HG03521 (cell line): ENCODE data around the gene BCAR3.
"Not testable (repeated sequence)": the region's sequence is repeated elsewhere in the genome, so short reads cannot be mapped to it uniquely, and the experiment has no call there.

Experiments
- ATAC-seq: cut with Tn5 transposase; IDR thresholded peaks from one replicate; pipeline ENCODE4 v1.9.1; 2021; ENCODE audit warnings: mild to moderate bottlenecking, moderate library complexity; ENCODE audit not compliant: unreplicated experiment

BCAR3 gene

DNA sequence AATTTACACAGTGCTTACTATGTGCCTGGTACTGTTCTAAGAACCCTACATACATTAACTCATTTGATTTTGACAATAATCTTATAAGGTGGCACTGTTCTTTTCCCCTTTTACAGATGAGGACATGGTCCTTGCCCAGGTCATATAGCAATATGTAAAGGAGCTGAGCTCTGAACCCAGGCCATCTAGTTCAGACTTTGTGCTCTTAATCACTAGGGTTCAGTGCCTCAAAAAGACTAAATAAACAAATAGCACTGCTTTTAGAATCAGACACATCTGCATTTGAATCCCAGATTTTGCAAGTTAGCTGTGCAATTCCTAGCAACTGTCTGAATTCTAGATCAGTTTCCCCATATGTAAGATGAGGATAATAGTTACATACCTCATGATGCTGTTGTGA is 8.7 kb upstream of the BCAR3 start:
- ATAC-seq = no peak

DNA sequence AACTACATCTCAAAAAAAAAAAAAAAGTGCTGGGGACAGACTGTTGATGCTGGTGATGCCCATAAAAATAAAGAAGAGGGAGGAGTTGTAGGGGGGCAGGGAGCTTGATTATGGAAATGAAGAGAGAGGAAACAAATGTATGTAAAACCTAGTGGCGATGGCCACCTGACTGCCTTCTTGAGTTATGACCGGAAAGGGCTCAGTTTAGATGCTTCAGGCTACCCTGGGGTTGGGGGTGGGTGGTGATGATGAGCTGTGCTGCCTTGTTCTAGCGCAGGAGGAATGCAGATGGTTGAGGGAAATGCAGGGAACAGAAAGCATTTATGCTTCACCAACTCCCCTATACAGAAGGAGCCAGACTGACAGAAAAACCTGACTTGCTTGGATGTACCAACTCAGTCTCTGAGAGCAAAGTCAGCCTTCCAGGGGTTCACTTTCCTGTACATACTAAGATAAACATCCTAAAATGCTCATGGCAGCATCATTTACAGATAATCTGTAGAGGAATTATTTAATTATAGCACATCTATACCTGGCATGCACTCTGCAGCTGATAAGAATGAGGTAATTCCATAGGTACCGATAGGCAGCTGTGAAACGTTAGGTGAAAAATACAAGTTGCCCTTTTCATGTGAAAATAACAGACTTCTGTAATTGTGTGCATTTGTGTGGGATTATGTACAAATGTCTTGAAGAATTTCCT is 8.0 kb upstream of the BCAR3 start:
- no peak for ATAC-seq

DNA sequence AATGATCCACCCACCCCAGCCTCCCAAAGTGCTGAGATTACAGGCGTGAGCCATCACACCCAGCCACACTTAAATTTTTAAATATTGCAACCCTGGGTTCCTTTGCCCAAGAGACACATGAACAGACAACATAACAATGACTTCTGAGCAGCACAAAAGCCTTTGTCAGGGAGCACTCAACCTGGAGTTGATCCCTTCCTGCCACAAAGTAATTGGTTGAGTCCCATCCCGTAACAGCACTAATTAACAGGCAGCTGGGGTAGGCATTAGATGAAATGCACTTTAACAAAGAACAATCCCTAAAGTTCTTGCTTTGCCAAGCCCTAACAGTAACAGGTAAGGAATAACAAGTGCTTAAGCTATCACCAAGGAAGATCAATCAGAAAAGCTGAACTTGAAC is 5.9 kb upstream of the BCAR3 start:
- ATAC-seq = no peak

DNA sequence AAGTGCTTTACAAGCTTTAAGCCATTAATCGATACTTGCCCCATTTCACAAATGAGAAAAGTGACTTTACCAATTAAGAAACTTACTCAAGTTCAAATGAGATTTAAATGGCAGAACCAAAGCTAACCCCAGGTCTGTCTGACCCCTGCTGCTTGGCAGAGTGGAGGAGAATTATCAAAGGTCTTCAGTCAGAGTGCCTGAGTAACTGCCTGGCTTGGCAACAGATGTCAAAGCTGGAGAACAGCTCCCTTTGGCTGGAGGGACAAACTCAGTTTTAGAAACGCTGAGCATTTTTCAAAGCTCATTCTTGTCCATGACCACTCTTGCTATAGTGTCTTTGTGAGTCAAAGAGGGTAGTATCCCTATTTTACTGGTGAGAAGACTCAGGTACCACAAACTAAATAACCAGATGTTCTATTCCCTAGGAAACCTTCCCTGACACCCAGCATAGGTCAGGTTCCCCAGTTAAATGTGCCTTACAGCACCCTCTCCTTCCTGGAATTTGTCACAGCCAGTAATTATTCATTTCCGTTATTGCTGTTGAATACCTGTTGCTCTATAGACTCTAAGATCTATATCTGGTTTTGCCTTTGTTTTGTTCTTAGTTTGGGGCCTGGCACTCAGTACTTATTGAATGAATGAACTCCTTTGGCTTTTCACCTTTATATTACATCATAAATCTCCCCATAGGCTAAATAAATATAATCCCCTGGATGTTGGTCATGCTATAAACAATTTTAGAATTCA is 5.0 kb upstream of the BCAR3 start:
- ATAC-seq = no peak

DNA sequence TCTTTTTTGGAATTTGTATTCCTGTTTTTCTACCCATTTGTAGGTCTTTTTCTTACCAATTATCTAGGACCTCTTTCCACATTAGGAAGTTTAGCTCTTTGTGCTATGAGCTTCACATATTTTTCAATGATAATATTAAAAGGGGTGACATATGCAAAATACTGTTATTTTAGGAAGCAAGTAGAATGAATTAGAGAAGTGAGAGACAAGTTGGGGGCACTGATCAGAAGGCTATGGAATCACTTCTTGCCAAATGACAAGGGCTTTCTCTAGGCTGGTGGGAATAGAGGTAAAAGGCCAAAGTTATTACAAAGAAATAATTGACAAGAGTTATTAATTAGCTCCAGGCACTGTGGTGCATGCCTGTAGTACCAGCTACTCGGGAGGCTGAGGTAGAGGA is 4.3 kb upstream of the BCAR3 start:
- no peak for ATAC-seq

DNA sequence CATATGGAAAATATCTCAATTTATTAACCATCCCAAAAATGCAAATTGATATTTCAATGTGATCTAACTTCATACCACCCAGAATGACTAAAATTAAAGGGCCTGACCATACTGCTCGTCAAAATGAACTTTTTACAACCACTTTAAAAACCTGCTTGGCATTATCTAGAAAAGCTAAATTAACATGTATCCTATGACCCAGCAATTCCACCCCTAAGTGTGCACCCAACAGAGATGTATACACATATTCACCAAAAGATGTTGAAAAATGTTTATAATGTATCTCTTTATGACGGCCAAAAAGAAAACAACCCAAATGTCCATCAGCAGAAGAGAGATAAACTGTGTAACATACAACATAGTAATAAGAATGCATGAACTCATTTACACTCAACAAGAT is 1.6 kb upstream of the BCAR3 start:
- ATAC-seq = no peak

DNA sequence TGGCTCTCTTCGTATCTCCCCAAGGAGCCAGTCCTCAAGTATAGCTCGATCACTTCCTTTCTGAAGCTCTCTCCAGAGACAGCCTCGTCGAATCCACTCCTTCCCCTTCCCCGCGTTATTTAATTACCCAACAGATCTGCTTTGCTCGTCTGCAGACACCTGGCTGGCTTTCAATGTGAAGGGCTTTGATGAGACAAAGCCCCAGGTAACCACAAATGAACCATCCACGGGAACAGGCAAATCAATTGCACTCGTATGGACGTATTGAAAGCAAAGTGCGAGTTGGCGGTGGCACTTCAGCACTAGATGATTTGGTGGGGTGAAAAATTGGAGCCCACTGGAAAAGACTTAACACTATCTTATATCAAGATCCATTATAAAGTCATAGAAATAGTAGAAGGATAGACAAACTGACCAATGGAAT is 364 bp upstream of the BCAR3 start:
- ATAC-seq = no peak

DNA sequence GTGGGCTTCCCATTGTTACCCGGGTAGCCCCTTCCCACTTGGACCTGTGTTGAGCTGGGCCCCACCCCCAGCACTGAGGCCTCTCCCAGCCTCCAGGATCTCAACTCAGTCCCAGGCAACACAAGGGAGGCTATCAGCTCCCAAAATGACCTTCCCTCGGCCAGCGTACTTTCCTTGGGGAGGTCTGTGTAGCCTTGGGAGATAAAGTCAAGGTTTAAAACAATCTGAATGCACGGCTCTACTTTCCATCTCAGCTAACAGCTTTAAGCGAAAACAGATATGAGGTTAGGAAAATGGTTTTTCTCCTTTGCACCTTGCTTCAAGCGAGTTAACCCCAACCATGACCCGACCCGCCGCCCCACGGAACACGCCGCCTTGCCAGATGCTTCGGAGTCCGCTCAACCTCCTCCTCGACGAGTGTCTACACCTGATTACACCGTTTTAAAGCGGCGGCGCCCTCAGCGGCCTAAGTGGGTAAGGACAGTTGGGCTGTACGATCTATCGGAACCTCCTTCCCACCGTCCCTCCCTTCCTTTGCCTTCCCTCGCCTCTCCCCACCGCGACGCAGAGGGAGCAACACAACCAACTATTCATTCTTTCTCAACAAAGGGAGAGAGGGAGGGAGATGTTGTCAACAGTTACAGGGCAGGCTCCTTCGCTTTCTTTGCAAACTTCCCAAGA is 1.1 kb downstream of the BCAR3 start:
- ATAC-seq = peak; percentile 76

DNA sequence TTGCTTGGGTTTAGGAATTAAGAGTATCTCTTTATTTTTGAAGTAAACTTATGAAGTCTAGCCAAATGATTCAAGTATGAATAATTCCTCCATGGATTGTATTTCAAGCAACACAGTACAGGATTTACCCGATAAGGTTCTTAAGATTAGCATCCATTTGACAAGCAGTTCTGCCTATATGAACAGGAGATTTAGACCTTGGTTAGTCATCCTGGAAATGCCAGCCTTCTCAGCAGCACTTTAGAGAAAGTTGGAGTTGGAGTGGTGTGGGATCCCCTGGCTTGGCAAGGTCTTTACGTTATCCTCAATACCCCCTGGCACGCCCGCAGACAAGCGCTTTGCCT is 1.6 kb downstream of the BCAR3 start:
- no peak for ATAC-seq

DNA sequence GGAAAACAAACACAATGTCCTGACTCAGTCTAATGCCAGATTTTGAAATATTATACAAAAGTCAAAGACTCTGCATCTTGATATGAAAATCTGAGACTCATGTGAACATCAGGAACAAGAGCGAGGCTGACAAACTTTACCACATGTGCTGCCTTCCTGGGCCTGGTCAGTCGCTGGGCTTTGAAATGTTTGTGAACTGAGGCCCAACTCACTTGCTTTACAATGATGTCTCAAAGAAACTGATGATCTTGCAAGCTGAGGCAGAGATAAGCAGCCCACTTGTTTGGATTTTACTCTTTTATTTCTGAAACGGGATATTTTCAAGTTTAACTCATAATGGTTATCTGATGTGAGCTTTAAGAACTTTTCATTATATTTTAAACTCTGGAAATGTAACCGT is 2.1 kb downstream of the BCAR3 start:
- ATAC-seq = no peak

DNA sequence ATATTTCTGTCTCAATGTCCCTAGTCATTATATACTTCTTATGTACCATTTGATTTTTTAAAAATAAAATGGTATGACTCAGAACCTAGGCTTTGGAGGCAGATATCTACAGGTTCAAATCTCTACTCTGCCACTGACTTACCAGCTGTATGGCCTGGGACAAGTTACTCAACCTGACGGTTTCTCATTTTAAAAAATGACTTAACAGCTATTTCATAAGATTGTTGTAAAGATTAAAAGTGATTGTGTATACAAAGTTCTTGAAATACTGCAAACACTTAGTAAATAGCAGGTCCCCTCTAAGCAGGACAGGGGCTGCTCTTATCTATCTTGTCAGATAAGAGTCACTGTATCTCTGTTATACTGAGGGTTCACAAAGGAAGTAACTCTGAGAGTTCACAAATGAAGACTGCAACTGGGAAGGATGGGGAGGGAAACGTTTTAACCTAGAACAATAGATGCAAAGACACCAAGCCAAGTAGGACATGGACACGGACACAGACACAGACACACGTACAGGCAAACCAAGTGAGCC is 2.6 kb downstream of the BCAR3 start:
- no peak for ATAC-seq

DNA sequence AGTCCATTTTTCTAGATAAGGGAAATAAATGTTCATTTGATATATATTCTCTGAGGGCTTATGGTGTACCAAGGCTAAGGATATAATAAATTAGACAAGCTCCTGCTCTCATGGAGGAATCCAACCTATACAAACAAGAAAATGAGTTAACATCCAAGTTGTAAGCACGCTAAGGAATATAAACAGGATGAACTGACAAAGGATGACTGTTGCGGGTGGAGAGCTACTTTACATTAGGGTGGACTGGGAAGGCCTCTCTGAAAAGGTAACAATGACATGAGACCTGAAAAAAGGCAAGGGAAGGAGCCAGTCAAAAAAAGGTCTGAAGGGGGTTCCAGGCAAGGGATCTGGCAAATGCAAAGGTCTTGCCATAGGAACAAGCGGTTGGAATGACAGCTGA is 3.1 kb downstream of the BCAR3 start:
- no peak for ATAC-seq

DNA sequence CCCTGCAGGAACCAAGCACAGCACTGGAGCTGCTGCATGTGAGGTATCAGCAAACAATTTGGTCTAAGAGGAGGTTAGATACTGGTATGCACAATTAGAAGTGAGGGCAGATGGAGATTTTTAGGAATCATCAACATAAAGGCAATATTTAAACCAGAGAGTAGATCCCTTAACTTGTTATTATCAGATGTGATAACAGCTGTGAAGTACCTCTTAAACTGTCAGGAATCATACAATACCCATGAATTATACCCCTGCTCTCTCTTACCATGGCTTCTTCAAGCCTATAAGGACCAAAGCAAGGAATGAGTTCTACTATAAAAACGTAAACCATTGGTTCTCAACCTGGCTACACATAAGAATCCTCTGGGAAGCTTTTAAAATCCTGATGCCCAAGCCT is 3.9 kb downstream of the BCAR3 start:
- ATAC-seq = no peak

DNA sequence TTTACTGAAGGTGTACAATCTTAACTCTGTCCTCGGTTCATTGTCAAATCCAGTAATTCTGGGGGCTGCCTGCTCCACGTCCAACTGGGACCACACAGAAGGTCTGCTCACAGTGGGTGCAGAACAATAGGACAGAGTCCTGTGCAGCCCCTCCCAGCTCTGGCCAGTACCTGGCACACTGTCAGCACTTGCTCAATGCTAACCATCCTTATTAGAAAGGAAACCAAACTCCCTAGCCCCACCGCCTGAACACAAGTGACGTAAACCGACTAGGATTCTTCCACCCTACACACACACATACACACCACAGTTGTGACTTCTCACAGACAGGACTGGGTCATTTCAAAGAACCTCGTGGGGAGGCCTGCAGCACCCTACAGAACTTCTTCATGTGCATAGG is 5.2 kb downstream of the BCAR3 start:
- no peak for ATAC-seq

DNA sequence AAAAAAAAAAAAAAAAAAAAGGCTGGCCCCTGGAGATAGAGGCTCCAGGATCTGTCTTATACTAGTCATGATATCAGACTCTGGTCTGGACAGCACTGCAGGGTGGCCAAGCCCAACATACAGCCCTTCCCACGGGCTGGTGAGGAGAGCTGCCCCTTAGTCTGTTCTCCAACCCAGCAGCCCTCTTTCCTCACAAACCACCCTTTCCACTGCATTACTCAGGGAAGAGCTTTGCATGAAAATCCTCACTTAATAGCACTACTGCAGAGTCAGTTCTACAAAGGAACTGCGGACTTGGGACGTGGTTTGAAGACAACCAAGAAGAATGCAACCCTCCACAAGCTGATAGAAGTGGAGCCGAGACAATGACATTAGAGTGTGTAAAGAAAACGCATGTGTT is 5.7 kb downstream of the BCAR3 start:
- no peak for ATAC-seq

DNA sequence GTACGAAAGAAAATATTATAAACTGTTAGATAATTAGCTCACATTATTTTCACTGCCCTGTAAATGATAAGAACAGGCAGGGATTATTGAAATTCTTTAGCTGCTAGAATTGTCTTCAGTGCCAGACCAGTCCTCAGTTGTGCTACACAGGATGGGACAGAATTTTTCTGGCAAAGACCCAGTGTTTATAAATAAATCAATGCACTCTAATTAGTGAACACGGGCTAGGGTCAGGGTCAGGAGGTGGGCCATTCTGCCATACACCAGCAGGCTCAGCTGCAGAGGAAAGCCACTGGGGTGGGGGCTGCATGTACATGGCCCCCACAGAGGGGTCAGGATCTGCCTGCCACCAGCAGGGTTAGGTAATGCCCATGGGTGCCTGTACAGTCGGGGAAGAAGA is 6.4 kb downstream of the BCAR3 start:
- no peak for ATAC-seq

DNA sequence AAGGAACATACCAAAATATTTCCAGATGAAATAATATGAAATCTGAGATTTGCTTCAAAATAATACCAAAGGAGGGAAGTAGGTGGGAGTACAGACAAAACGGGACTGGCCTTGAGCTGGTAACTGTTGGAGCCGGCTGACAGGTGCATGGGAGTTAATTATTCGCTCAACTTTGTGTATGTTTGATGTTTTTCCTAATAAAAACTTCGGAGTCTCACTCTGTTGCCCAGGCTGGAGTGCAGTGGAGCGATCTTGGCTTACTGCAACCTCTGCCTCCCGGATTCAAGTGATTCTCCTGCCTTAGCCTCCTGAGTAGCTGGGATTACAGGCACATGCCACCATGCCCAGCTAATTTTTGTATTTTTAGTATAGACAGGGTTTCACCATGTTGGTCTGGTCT is 7.6 kb downstream of the BCAR3 start:
- not testable (repeated sequence) for ATAC-seq

DNA sequence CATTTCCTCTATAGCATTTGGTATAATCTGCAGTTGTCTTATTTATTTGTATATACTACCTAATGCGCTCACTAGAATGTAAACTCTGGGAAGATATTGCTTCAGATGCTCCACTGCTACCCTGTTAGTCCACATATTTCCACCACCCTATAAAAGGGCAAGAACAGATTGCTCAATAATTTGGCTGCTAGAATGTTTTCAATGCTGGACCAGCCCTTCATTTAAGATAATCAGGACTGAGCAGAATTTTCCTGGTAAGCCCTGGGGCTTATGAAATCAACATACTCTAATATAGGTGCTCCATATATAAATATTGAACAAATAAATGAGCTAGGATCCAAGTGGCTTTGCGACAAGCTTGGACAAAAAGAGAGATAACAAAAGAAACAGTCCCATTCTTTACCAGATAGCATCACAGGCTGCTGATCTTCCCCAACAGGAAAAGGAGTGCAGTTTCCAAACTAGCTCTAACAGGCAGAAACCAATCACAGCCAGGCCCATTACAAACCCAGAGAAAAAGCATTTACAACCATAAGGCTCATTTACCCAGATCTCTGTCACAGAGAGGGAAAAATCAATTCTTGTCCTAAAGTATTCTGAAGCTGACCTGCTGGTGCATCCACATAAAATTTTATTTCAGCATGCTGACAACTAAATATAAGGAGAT is 8.3 kb downstream of the BCAR3 start:
- ATAC-seq = no peak

DNA sequence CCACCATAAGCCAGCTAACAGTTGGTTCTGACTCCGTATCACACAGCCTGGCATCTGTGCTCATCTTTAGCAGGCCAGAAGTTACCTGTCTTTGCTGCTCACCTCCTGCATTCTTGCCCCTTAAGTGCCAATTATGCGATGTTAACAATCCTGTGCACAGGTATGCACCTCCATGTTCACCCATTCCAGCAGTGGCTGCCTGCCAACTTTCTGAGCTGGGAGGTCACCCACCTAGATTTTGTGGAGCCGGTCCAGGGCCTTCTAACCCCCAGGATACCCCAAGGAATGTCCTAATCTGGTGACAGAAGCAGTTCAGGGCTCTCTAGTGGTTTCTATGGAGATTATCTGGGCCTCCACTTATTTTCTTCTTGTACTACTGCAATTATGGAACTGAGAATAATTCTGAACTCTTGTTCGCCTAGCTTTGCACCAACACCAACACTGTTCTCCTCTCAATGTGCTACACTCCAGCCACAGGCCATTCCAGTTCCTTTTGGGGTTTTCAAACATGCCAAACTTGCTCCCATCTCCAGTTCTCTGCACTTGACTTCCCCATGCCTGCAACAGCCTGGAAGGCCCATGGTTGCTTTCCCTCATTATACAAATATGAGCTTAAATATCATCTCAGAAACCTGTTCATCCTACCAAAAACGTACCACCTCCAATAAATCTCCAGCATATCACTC is 9.0 kb downstream of the BCAR3 start:
- no peak for ATAC-seq

DNA sequence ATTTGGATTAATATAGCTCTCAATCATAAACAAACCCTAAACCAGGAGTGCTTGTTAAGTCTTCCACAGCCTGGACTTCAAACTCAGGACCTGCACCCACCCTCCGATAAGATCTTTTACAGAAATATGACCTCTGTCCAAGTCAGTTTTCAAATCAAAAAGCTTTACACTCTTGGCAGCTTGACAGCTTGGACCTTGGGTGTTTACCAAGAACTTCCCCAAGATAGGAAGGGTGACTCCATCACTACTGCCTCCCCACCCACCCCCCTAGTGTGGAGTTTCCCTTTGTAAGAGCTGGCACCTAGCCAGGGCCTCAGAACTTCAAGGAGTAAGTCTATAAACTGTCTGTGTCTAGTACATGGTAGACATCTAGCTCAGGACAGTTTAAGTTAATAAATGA is 9.6 kb downstream of the BCAR3 start:
- ATAC-seq = no peak

DNA sequence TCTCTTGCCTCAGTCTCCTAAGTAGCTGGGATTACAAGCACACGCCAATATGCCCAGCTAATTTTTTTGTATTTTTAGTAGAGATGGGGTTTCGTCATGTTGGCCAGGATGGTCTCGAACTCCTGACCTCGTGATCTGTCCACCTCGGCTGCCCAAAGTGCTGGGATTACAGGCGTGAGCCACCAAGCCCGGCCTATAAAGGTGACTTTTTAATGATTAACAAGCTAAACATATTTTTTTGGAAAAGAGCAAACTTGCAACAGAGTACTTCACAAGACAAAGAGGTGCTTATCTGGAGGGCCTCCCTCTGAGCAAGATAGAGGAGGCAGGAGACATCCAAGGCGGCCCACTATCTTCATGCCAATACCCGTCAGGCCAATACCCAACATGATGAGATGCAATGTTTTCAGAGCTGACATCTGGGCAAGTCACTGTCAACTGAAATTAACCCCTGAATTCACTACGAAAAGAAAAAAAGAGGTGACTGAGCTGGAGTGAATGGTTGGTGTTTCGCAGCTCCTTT is 10.5 kb downstream of the BCAR3 start:
- no peak for ATAC-seq
